RKO (cell line): Measurements from ENCODE around the gene OPALIN.
A peak's percentile ranks its signal among the peaks of the same experiment; 100 is the strongest.

Experiments used
- DNase-seq: peaks from one replicate; pipeline ENCODE4 v3.0.0-alpha.2; 2016; ENCODE audit warnings: low spot score

The OPALIN gene

GRCh38 chr10:96358851-96359540, at the start of gene OPALIN:
OPALIN (minus strand) TSS chr10:96359002; CDS start chr10:96358896, 106 bp downstream.
- no peak for DNase-seq

GRCh38 chr10:96408201-96408600, 49.4 kb upstream of the OPALIN start:
- DNase-seq, result no peak

GRCh38 chr10:96407560-96408069, 48.8 kb upstream of the OPALIN start:
- no peak for DNase-seq

GRCh38 chr10:96406091-96406490, 47.3 kb upstream of the OPALIN start:
- no peak for DNase-seq

- no peak for DNase-seq
These were observed 43.9 kb upstream of the OPALIN start for GRCh38 chr10:96402417-96403305.

GRCh38 chr10:96401036-96401435, 42.2 kb upstream of the OPALIN start:
- no peak for DNase-seq

- no peak for DNase-seq
These were observed 41.7 kb upstream of the OPALIN start for GRCh38 chr10:96400465-96400864.

- no peak for DNase-seq
These were observed 39.1 kb upstream of the OPALIN start for GRCh38 chr10:96397902-96398301.

GRCh38 chr10:96395931-96396877, 37.4 kb upstream of the OPALIN start:
- DNase-seq, result peak; percentile 69

- DNase-seq, result no peak
These were observed 31.7 kb upstream of the OPALIN start for GRCh38 chr10:96390460-96390864.

GRCh38 chr10:96389785-96390184, 31.0 kb upstream of the OPALIN start:
- DNase-seq, result no peak

GRCh38 chr10:96387601-96388000, 28.8 kb upstream of the OPALIN start:
- DNase-seq, result no peak

GRCh38 chr10:96387161-96387560, 28.4 kb upstream of the OPALIN start:
- no peak for DNase-seq

- DNase-seq, result no peak
These were observed 25.7 kb upstream of the OPALIN start for GRCh38 chr10:96384506-96384905.

GRCh38 chr10:96380821-96381220, 22.0 kb upstream of the OPALIN start:
- peak; percentile 4 for DNase-seq

GRCh38 chr10:96379758-96380157, 21.0 kb upstream of the OPALIN start:
- DNase-seq, result no peak

GRCh38 chr10:96378741-96379140, 19.9 kb upstream of the OPALIN start:
- DNase-seq, result no peak

GRCh38 chr10:96377816-96378294, 19.1 kb upstream of the OPALIN start:
- DNase-seq, result no peak

GRCh38 chr10:96376483-96376882, 17.7 kb upstream of the OPALIN start:
- no peak for DNase-seq

- peak; percentile 89 for DNase-seq
These were observed 16.4 kb upstream of the OPALIN start for GRCh38 chr10:96374985-96375830.

- DNase-seq, result no peak
These were observed 15.8 kb upstream of the OPALIN start for GRCh38 chr10:96374639-96374984.
